Peyer's patch (tissue), 4 donors: Measurements from ENCODE around the gene TMEM222. TPM values are rescaled to one million over a fixed set of nuclear protein-coding genes. Genes with fewer than 3 reads are reported as not detected.

Experiments used
- DNase-seq, 3 donors: peaks; one replicate each; pipeline ENCODE4 v3.0.0-alpha.2; 2017 to 2019
- H3K27ac ChIP-seq, 4 donors: fragments of 200-600 bp; sonication (generic); one replicate each; pipeline ENCODE4 v1.5.1; 2016 to 2019
- H3K27me3 ChIP-seq, 2 donors: fragments of 200-600 bp; sonication (generic); one replicate each; pipeline ENCODE4 v1.5.1; 2019
- H3K36me3 ChIP-seq, 3 donors: fragments of 200-600 bp; sonication (generic); one replicate each; pipeline ENCODE4 v1.5.1; 2016 to 2019
- H3K4me1 ChIP-seq, 4 donors: fragments of 200-600 bp; sonication (generic); one replicate each; pipeline ENCODE4 v1.5.1; 2016 to 2019
- H3K4me3 ChIP-seq, 4 donors: fragments of 200-600 bp; sonication (generic); 1 replicate in 3 of 4; 2 replicates in 1 of 4; pipeline ENCODE4 v1.5.1; 2016 to 2019; ENCODE audit warnings: mild to moderate bottlenecking in 1 of 4
- H3K9me3 ChIP-seq, 4 donors: fragments of 200-600 bp; sonication (generic); one replicate each; pipeline ENCODE4 v1.5.1; 2016 to 2019; ENCODE audit warnings: mild to moderate bottlenecking in 1 of 4
- CTCF ChIP-seq, 6 experiments: fragments of 450-650 bp in 4 of 6; fragments of 200-600 bp in 2 of 6; sonication (generic) in 1 of 6; IDR thresholded peaks; one replicate each; pipeline ENCODE4 v1.5.1; 2017 to 2019; ENCODE audit warnings: antibody characterized with exemption in 6 of 6, mild to moderate bottlenecking in 3 of 6, moderate library complexity in 1 of 6
- POLR2A ChIP-seq, 2 donors: fragments of 450-650 bp; IDR thresholded peaks; one replicate each; pipeline ENCODE4 v1.5.1; 2017; ENCODE audit warnings: antibody characterized with exemption in 2 of 2, mild to moderate bottlenecking in 2 of 2, moderate library complexity in 2 of 2
- total RNA-seq, 4 donors: library from RNA; depleted of rRNA; stranded (reverse); fragments of >200 nt; gene quantifications; one replicate each; pipeline ENCODE4 v1.1.0, GENCODE V29; 2016

The TMEM222 gene
- total RNA-seq, 4 donors from 2014 or later = 9.9 to 30.8 (median 25.4) TPM

GRCh38 chr1:27360159-27361043 lies 38.4 kb downstream of the TMEM222 start:
- H3K27ac ChIP-seq = peak overlapping the region in 2 of 4 donors; percentile 20 to 49
- peak overlapping the region; percentile 42 to 51 (median 46) for H3K4me3 ChIP-seq
- H3K27me3 ChIP-seq = no peaks in the 10 kb centered on the region
- no peaks in the 10 kb centered on the region for H3K9me3 ChIP-seq
- TF ChIP-seq CTCF (IDR thresholded peaks at IDR 0.05) (no peak), POLR2A (IDR thresholded peaks at IDR 0.05) (no peak)
- H3K36me3 ChIP-seq = peaks cover 0 to 25% (median 0%) of the 10 kb centered on the region in 3 donors
- H3K4me1 ChIP-seq = peaks cover 3 to 36% (median 24%) of the 10 kb centered on the region in 4 donors
- DNase-seq = peak; percentile 55 to 77 (median 67)

- DNase-seq = no peak
- no peaks in the 10 kb centered on the region for H3K9me3 ChIP-seq
- H3K27ac ChIP-seq = no peak overlapping the region
- peak overlapping the region in 3 of 4 donors; percentile 42 to 51 (median 44) for H3K4me3 ChIP-seq
- no peaks in the 10 kb centered on the region for H3K27me3 ChIP-seq
- peaks cover 0 to 19% (median 0%) of the 10 kb centered on the region in 3 donors for H3K36me3 ChIP-seq
- no peak for TF ChIP-seq CTCF (IDR thresholded peaks at IDR 0.05)
- no peak for TF ChIP-seq POLR2A (IDR thresholded peaks at IDR 0.05)
- peaks cover 3 to 36% (median 24%) of the 10 kb centered on the region in 4 donors for H3K4me1 ChIP-seq
Measured at GRCh38 chr1:27361044-27361402, 39.1 kb downstream of the TMEM222 start.

GRCh38 chr1:27361553-27361952 lies 39.6 kb downstream of the TMEM222 start:
- Histone ChIP-seq H3K36me3 (peaks cover 0 to 14% (median 0%) of the 10 kb centered on the region in 3 donors), H3K27ac (no peak overlapping the region), H3K27me3 (no peaks in the 10 kb centered on the region), H3K4me3 (no peak overlapping the region), H3K9me3 (no peaks in the 10 kb centered on the region), H3K4me1 (peaks cover 3 to 36% (median 21%) of the 10 kb centered on the region in 4 donors)
- DNase-seq = no peak
- TF ChIP-seq CTCF (IDR thresholded peaks at IDR 0.05) = no peak
- no peak for TF ChIP-seq POLR2A (IDR thresholded peaks at IDR 0.05)

GRCh38 chr1:27363766-27364695 lies 42.1 kb downstream of the TMEM222 start:
- Histone ChIP-seq H3K9me3 (no peaks in the 10 kb centered on the region), H3K4me1 (peaks cover 0 to 27% (median 17%) of the 10 kb centered on the region in 4 donors), H3K4me3 (no peak overlapping the region), H3K27me3 (no peaks in the 10 kb centered on the region), H3K36me3 (peaks cover 0 to 11% (median 0%) of the 10 kb centered on the region in 3 donors), H3K27ac (no peak overlapping the region)
- DNase-seq = no peak
- TF ChIP-seq POLR2A (IDR thresholded peaks at IDR 0.05) (no peak), CTCF (IDR thresholded peaks at IDR 0.05) (no peak)

- no peak for DNase-seq
- Histone ChIP-seq H3K27ac (peak overlapping the region; percentile 86 to 99 (median 92)), H3K27me3 (no peaks in the 10 kb centered on the region), H3K36me3 (peaks cover 0 to 11% (median 0%) of the 10 kb centered on the region in 3 donors), H3K4me3 (peak overlapping the region; percentile 51 to 93 (median 70)), H3K9me3 (no peaks in the 10 kb centered on the region), H3K4me1 (peaks cover 0 to 27% (median 15%) of the 10 kb centered on the region in 4 donors)
- no peak for TF ChIP-seq POLR2A (IDR thresholded peaks at IDR 0.05)
- no peak for TF ChIP-seq CTCF (IDR thresholded peaks at IDR 0.05)
Measured at GRCh38 chr1:27364696-27365371, 42.9 kb downstream of the TMEM222 start.
